Measurements from ENCODE around the gene TNRC18.
"Not testable (repeated sequence)": the region's sequence is repeated elsewhere in the genome, so short reads cannot be mapped to it uniquely, and the experiment has no call there.

- not testable (repeated sequence) for TF ChIP-seq CTCF (conservative IDR thresholded peaks at IDR 0.05); EZH2 (IDR thresholded peaks at IDR 0.05; ENCODE audit: low read depth)
Measured at GRCh38 chr7:5288560-5288959, 135.1 kb downstream of the TNRC18 start.
